GM19468 (cell line): ENCODE data around the gene TENM3.

Experiments
- ATAC-seq: cut with Tn5 transposase; IDR thresholded peaks from one replicate; pipeline ENCODE4 v1.9.1; 2021; ENCODE audit warnings: mild to moderate bottlenecking, moderate library complexity, moderate number of reproducible peaks; ENCODE audit not compliant: unreplicated experiment; ENCODE audit errors: extremely low read depth

Gene TENM3

DNA sequence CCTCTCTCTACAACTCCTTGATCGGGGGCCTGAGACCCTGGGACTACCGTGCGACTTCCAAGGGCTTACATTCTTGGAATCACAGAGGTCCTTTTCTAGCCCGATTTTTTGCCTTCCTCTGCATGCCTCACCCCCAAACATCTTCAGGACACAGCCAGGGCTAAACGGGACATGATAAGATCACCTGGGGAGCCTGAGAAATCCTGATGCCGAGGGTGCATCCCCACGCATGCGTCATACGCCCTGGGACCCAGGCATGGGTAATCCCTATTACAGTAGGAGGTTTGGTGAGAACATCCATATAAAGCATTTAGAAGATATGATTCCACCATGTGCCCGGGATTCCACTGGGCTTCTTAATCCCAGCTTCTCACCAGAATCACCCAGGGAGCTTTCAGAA is 596.9 kb downstream of the TENM3 start:
- no peak for ATAC-seq

- no peak for ATAC-seq
These were observed 599.0 kb downstream of the TENM3 start for GRCh38 chr4:182842104-182842600.

DNA sequence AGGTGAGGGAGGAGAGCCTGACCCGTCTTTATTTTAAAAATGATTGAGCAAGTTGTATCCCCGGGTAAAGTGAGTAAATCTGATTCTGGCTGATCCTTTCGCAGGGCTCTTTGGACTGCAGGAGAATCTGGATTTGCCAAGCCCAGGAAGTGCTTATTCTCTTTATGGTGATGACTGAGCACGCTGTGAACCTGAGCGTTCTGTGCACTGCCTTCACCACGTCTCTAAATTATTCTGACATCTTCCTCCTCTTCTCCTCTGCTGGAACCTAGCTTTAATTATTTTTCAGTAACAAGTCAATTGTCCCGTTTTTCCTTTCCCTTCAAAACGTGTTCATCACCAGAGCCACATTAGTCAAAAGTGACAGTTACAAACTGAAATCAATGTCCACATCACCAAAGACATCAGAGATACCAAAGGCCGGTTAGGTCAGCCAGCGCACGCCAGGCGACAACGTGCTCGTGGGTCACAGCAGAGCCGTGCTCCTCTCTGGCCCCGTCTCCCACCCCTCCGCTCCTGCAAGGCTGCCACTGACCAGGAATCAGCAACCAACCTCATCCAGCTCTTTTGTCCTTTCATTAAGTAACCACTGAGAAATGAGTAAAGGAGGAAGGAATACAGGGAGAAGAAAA is 599.7 kb downstream of the TENM3 start:
- no peak for ATAC-seq

DNA sequence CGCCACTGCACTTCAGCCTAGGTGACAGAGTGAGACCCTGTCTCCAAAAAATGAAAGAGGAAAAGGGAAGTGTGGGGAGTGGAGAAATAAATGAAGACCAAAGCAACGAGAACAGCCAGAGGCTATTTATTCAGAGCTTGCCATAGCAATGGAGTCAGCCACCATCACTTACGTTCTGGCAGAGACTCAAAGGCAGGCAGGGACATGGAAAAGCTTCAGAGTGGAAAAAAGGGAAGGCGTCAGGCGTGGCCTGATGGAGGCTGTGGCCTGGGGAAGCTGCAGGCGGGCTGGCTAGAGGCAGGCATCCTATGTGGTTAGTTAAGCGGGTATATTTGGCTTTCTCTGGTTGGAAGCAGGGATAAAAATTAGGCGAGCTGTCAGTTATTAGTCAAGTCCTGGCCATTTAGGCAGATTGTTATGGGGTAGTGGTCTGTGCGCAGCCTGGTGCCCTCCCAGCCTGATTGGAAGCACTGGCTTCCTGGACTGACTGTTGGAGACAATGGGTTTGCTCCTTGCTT is 600.7 kb downstream of the TENM3 start:
- ATAC-seq = no peak

DNA sequence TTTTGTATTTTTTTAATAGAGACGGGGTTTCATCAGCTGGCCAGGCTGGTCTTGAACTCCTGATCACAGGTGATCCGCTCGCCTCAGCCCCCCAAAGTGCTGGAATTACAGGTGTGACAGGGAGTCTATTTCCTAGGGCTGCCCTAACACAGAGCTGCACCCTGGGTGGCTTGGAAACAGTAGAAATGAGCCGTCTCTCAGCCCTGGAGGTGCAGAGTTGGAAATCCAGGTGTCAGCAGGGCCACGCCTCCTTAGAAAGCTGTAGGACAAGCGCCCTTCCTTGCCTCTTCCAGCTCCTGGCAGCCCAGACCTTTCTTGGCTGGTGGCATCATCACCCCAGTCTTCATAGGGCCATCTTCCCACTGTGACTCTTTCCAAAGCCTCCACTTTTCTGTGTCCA is 602.4 kb downstream of the TENM3 start:
- no peak for ATAC-seq

DNA sequence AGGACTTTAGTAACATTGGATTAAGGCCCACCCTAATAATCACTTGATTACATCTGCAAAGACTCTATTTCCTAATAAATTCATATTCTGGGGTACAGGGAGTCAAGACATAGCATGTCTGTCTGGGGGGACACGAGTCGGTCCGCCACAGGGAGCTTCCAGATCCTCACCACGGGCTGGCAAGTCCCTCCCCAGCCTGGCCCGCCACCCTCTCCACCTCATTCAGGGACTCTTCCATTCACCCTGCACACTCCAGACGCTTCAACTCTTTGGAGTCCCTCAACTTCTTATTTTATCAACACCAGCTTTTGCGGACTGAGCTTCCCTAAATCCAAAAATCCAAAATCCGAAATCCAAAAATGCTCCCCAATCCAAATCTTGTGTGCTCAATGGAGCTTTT is 602.8 kb downstream of the TENM3 start:
- no peak for ATAC-seq

GRCh38 chr4:182847576-182848450 is 604.6 kb downstream of the TENM3 start:
- ATAC-seq = no peak

DNA sequence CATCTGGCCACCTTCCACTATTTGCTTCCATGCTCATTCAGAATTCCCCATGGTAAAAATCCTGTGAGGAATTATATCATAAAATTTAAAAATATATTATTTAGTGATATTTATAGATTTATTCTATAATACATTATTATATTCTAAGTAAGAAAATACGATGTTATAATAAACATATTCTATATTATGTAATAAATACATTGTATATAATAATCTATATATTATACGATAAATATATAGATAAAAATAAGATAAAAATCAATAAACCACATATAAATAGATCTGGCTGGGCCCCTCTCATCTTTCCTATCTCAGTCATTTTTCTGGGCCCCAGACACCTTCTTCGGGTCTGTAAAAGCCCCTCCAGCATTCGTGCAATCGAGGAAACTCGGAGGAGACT is 605.5 kb downstream of the TENM3 start:
- ATAC-seq = no peak
